HG03442 (cell line): ENCODE measurements around the gene TBC1D2B.
"Not testable (repeated sequence)": the region's sequence is repeated elsewhere in the genome, so short reads cannot be mapped to it uniquely, and the experiment has no call there.

ENCODE experiments used
- ATAC-seq: cut with Tn5 transposase; IDR thresholded peaks from one replicate; pipeline ENCODE4 v1.9.1; 2021; ENCODE audit warnings: mild to moderate bottlenecking, moderate library complexity; ENCODE audit not compliant: unreplicated experiment

Gene TBC1D2B

GRCh38 chr15:78004919-78005634, 72.4 kb downstream of the TBC1D2B start:
- no peak for ATAC-seq

DNA sequence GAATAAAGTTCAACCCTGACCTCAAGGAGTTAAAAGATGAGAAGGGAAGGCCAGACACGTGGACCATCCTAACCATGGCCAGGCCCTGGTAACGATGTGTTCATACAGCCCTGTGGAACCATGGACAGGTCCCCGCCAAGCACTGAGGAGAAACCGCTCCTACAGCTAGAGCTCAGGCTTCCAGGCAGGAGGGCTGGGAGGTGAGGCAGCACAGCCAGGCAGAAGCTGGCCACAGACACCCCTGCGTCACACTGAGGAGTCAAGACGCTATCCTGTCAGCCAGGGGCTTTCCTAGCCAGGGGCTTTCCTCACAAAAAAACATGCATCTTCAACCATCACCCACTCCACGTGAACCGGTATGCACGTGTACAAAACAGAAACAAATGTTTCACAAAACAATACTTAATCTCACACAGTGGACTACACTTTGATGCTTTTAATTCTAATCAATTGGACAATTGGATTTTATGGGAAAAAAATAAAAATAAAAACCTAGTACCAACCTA, 73.2 kb downstream of the TBC1D2B start:
- no peak for ATAC-seq

- ATAC-seq = no peak
Observed at GRCh38 chr15:78003539-78004008, 73.9 kb downstream of the TBC1D2B start.

DNA sequence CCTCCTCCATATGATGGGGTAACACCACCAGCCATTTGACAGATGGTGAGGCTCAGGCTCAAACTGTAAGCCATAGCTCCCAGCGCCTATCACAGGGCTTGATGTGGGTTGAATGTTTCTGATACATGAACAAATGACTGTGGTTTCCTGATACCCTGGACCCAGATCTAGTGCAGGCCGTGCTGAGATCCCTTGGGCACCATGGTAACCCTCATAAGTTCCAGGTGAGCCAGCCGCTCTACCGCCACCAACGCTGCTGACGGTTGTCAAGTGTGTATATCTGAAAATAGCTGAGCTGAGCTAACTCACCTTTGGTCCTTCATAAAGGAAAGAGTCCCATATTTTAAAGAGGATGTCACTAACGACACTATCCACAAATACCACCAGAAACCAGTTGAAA, 74.5 kb downstream of the TBC1D2B start:
- ATAC-seq = no peak

- ATAC-seq = no peak
Observed at GRCh38 chr15:78001656-78002055, 75.9 kb downstream of the TBC1D2B start.

DNA sequence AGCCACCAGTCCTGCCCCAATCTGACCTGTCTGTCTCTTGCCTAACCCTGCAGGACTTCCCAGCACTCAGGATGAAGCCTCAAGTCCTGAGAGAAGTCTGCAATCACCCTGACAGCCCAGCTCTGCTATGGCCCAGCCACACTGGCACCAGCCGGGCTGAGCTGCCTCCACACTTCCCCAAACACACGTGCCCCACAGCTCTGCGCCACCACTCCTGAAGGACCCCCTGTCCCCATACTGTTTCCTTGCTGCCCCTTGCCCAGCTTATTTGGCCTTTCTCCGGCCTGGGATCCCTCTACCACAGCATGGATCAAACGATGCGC, 76.6 kb downstream of the TBC1D2B start:
- ATAC-seq = no peak

- peak; percentile 50 for ATAC-seq
Observed at GRCh38 chr15:78000091-78000926, 77.2 kb downstream of the TBC1D2B start.

DNA sequence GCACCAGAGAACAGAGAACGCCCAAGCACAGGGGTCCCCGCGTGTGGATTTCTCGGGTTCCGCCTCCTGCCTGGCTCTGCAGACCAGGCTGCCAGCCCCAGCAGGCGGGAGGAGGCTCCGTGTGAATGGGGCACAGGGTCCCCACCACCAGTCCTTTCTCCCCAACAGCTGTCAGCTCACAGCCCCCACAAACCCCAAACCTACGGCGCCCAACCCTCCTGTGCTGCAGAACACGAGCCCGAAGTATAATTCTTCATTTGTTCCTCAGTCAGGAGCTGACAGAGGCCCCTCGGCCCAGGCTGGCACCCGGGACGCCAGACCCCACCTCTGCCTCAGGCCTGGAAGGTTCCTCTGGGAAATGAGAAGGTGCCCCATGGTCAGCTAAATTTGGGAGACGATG, 78.0 kb downstream of the TBC1D2B start:
- no peak for ATAC-seq

- no peak for ATAC-seq
Observed at GRCh38 chr15:77998592-77998991, 78.9 kb downstream of the TBC1D2B start.

GRCh38 chr15:77997761-77998554, 79.6 kb downstream of the TBC1D2B start:
- ATAC-seq = not testable (repeated sequence)

DNA sequence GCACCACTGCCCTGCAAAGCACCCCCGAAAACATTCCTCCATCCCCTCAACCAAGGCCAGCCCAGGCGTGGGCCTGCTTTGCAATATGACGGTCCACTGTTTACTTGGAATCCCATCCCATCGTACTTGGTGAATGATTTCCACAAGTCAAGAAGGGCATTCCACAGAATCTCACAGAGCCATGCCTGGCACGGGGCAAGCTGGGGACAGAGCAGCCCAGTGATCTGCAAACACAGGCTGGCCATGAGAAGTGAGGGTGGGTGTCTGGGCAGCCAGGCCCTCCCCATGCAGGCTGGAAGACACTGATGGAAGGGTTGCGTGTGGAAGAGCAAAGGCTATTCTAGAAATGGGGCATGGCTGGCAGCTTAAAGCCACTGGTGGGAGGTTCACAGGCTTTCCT, 80.3 kb downstream of the TBC1D2B start:
- ATAC-seq = not testable (repeated sequence)

- ATAC-seq = not testable (repeated sequence)
Observed at GRCh38 chr15:77996713-77997171, 80.8 kb downstream of the TBC1D2B start.

DNA sequence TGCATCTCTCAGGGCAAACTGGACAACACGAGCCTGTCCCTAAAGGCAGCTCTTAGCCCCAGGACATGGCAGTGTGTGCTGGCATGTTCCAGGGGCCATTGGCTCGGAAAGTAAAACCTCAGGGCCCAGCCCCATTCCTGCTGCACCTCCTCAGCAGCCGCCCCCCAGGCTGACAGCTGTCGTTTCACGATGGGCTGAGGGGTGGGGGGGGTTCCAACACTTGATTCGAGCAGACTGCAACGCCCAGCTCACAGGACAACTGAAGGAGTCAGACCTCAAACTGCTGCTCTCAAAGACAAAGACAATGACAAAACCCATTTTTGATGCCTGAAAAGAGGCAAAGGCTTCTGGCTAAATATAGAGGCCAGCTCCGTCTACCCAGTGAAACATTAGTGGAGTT, 81.3 kb downstream of the TBC1D2B start:
- not testable (repeated sequence) for ATAC-seq

DNA sequence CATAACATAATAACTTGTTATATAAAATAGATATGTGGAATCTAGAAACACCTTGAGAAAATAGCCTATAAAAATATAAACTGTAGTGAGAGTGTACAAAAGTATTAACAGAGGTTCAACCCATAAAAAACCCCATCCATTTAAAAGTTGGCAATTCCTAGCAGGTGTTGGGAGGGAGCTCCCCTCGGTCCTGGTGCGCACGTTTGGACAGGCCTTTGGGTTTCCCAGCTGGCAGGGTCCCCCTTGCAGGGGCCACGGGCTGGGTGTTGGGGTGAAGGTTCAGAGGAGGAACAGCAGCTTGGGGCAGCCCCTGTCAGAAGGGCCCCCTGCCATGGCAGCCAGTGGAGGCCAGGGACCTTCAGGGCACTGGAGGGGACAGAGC, 82.0 kb downstream of the TBC1D2B start:
- not testable (repeated sequence) for ATAC-seq

GRCh38 chr15:77994893-77995536, 82.5 kb downstream of the TBC1D2B start:
- ATAC-seq = not testable (repeated sequence)

DNA sequence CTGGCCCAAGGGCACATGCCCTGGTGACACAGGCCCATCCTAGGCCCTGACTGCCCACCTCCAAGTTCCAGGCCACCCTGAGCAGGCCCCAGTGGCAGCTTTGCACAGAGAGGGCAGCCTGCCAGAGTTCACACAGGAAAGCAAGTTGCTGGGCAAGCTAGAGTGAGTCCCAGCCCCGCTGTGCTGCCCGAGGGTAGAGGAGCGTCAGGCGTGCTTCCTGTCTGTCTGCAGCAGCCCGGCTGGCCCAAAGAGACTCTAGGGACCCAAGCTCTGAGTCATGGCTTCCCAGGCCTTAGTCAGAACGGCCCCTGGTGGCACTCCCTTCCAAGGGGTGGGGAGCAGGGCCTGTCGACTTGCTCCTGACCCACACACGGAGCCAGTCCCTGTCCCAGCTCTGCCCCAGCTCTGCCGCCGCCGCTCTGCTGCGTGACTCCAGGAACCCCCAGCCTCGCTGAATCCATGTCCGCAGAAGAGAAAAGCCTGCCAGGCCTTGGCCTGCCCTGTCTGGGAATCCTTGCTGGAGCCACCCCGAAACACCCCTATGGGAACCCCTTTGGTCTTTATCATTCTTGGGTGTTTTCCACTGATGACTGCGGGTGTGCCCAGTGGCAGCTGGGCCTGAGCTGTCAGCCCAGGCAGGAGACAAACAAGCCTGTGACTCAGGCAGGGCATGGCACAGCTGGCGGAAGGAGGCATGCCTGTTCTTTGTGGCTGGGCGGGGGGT, 83.4 kb downstream of the TBC1D2B start:
- peak; percentile 74 for ATAC-seq

GRCh38 chr15:77993374-77993911, 84.1 kb downstream of the TBC1D2B start:
- ATAC-seq = no peak

DNA sequence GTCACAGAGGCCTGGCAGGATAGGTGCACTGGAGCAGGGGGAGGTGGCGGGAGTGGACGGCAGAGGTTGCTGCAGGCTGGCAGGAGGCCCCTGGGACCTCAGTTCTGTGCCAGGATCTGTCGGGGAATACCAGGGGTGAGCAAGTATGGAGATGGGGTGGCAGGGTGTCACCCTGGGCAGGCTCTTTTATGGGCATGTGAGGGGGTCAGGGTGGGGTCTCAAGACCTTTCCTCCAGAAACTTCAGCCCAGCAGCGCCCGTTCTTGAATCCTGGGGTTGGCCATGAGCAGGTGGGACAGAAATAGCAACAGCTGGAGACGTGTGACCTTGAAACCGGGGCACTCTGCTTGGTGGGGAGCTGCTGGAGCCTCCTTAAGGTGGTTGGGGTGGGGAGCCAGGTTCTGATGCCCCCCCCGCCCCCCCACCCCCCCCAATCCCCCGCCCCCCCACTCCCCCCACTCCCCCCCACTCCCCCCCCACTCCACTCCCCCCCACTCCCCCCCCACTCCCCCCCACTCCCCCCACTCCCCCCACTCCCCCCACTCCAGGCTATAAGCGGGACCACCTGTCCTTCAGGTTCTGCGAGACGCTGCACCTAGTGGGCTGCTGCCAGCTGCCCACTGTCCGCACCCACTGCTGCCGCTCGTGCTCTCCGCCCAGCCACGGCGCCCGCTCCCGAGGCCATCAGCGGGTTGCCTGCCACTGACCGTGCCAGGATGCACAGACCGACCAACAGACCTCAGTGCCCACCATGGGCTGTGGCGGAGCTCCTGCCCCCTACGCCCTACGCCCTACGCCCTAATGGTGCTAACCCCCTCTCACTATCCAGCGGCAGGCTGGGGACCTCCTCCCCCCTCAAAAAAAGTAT, 84.9 kb downstream of the TBC1D2B start:
- ATAC-seq = no peak
